Hematopoietic multipotent progenitor cell treated with erythropoietin and hydrocortisone succinate and interleukin-3 and kit ligand, for 6 days (in vitro differentiated cells): ENCODE results near the gene CLMN.
A peak's percentile ranks its signal among the peaks of the same experiment; 100 is the strongest.
"Not testable (repeated sequence)": the region's sequence is repeated elsewhere in the genome, so short reads cannot be mapped to it uniquely, and the experiment has no call there.

Source experiments
- DNase-seq: peaks from one replicate; pipeline ENCODE4 v3.0.0-alpha.2; 2015

Gene CLMN

DNA sequence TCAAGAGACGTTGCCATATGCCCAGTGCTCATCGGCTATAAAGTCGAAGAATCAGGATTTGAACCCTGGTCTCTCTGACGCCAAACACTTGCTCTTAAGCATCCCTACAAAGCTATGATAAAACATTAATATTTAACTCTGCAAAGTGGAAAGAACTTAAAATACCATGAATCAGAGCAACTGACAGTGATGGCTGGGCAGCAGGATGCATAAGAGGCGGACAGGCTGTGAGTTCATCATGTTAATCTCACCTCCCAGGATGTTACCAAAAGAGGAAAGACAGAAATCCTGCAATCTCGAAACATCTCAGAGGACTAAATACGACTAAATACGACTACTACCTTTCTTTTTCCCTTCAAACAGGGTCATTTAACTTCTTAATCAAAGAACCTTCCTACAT lies 168.1 kb downstream of the CLMN start:
- no peak for DNase-seq

DNA sequence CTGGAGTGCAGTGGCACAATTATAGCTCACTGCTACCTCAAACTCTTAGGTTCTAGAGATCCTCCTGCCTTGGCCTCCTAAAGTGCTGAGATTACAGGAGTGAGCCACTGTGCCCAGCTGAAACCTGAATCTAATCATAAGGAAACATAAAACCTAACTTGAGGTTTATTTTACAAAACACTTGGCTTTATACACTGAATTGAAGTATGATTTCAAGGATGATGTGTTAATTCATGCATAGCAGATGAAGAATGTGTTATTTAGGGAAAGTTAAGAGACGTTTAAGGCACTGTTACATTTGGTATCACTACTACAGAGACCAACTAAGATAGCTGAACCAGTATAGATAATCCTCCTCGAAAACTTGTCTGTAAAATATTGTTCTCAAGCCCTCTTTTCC lies 168.8 kb downstream of the CLMN start:
- no peak for DNase-seq

DNA sequence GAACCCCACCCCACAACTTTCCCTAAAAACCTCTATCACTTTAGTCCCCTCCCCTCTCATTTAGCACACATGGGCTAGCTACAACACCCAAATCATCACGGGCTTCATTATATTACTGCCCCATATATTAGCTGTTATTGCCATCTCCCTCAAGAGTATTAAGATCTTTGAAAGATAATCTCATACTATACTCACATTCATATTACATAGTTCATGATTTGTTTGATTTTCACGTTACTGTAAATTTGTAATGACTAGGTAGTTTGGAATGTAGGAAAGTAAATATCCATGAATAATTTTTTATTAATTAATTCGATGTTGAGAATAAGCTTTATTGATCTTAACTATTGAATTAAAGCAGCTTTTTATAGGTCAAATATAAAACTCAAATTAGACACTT lies 170.3 kb downstream of the CLMN start:
- DNase-seq = no peak

DNA sequence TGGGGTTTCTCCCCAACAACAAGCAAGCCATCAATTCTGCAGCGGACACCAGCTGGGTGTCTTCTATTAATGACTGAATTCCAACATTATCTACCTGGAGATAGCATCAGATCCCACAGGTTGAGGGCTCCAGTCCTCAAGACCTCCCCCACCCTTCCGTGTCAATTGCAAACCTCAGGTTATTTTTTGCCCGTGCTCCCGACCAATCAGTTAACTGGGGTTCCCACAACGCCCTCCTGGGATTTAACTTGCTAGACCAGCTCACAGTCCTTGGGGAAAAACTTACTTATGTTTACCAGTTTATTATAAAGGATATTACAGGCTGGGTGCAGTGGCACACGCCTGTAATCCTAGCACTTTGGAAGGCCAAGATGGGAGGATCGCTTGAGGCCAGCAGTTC lies 172.1 kb downstream of the CLMN start:
- no peak for DNase-seq

DNA sequence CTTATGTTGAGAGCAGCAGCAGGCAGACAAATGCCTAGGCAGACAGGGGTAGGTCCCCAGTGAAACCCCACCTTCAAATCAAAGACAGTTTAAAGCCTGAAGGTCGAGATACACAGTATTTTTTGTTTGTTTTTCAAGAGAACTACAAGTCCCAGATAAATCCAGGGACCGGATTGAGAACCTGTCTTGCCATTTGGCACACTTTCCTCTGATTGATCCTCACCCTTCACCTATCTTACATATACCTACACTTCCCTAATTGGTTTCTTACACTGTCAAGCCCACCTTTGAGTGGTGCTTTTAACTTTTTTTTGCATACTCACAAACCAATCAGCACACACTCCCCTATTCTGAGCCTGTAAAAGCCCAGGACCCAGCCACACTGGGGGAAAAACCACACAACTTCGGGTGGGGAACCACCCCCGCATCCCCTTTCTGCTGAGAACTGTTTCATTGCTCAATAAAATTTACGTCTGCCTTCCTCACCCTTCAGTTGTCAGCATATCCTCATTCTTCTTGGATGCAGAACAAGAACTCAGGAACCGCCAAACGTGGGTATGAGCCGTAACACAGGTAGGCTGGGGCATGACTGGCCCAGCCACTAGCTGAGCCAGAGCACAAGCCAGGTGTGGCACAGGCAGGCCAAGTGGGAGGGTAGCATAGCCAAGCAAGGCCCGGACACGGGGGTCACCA lies 173.5 kb downstream of the CLMN start:
- DNase-seq = no peak

DNA sequence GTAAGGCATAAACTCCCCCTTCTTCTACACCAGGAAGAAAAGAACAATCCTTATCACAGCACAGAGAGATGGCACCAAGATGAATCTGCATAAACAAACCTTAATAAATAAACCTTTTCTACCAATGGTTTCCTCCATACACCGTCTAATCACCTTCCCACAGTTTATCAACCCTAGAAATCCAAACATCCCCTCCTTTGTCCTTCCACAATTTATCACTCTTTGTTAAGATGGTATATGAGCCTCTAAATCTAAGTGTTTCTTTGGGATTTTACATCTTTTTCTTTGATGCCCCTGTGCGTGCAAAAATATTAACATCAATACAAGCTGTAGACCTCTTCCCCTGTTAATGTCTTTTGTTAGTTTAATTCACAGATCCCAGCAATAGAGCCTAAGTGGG lies 174.9 kb downstream of the CLMN start:
- DNase-seq = no peak

DNA sequence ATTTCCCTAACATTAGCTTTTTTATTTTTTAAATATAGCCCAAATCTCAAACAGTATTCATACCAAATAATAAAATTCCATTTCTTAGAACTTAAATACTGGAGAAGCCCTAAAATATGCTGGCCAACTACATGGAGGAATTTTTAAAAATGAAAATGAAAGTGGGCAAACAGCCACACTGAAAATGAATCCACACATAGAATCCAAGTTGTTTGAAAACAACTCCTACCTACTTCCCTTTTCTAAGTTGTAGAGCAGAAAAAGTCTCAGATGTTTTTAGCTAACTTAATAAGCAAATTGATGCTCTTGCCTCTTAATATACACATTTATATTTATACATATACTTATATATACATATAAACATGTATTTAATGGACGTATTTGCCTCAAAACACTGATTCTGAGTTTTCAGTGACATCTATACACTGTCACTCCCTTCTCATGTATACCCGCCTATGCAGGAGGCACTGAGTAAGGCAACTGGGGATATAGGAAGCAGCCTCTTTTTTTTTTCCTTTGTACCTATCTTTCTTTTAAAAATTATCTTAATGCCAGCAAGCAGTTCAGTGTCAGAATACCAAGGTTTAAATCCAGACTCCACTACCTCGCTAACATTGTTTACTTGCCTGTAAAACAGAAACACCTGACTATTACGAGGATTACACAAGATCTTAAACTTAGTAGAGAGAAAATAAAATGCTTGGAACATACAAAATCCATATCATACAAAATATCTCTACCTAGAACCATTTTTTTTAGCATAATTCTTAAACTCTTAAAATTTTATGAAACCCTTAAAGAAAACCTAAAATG lies 175.7 kb downstream of the CLMN start:
- DNase-seq = peak; percentile 32

DNA sequence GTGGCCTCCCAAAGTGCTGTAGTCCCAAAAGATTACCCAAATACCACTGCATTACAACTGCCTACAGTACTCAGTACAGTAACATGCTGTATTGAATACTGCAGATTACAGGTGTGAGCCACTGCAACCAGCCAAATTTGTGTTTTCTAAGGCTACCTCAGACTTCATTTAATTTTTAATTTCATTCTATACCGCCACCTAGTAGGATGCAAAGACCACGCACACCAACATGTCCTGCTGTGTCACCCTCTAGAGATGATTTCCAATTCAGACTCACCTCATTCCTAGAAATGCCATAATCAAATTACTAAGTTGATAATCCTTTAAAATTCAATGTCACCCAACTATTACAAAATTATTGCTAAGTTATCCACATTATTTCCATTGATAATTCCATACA lies 177.5 kb downstream of the CLMN start:
- no peak for DNase-seq

DNA sequence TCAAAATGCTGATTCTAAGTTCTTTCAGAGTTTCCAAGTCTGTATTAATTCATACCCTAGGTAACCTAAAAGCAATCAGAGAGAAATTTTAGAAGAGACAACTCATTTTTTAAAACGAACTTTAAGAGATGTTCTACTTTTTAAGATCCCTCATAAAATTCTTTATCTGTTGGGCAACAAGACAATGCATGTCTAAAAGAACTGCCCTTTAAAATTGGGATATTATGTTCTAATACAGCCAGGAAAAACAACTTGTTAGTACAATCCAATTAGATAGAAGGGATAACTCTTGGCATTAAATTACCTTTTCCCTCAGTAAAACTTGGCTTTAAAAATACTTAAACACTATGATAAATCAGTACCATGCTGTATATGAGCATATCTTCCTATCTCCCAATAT lies 178.0 kb downstream of the CLMN start:
- DNase-seq = no peak

DNA sequence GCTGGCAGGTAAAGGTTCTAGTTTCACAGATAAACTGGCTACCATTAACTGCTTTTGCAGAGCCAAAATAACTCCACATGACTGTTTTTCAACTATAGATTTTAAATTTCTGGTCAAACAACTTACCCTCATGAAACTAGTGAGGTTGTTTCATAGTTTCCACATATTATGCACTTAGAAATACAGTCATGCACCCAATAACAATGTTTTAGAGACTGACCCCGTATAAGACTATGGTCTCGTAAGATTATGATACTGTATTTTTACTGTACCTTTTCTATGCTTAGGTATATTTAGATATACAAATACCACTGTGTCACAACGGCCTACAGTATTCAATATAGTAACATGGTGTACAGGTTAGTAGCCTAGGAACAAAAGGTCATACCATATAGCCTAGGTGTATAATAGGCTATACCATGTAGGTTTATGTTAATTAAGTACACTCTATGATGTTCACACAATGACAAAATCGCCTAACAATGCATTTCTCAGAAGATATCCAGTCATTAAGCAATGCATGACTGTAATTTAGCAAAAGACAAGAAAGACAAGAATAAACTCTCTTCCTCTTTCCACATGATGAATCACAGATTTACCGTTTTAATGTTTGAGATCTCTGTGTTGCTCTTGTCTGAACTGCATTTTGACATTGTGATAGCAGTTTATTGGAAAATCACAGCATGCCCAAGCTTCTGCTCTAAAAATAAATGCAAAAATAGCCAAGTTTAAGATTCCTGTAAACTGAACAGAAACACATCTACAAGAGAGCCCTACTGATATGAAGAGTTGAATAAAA lies 179.4 kb downstream of the CLMN start:
- no peak for DNase-seq

DNA sequence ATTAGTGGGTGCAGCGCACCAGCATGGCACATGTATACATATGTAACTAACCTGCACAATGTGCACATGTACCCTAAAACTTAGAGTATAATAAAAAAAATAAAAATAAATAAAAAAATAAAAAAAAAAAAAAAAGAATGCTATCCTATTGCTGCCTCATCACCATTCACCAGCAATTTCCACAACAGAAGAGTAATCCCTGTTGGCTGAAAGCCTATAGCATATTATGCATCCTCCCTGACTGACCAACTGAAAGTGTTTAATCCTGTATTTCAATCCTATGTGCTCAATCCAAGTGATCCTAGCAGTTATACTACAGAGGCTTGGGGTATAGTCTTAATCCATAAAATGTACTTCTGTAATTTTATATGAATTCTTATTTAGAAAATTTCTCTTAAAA lies 180.8 kb downstream of the CLMN start:
- no peak for DNase-seq

DNA sequence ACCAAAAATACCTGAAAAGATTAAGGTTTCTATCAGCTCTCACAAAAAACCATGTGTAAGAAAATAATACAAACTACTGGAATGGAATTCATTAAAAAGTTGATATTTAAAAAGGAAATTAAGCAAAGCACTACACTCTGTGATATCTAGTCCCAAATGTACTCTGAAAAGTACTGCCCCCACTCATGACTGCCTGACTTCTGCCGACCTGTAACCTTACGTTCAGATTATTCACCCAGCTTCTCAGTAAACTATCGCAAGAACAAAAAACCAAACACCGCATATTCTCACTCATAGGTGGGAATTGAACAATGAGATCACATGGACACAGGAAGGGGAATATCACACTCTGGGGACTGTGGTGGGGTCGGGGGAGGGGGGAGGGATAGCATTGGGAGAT lies 181.3 kb downstream of the CLMN start:
- not testable (repeated sequence) for DNase-seq

DNA sequence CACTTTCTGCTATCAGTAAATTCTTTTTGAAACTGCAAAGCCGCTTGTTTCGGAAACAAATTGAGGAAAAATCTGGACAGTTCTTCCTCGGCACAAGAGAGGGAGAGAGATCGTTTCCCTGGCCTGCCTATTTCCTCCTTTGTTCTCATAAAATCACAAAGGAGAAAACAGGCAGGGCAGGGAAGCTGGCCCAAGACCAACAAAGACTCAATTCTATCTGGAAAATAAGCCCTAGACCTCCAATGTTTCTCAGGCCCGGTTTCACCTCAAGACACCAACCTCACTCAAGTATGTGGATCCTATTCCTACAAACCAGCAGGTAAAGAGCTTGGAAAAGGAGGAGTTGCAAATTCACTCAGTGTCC lies 181.9 kb downstream of the CLMN start:
- DNase-seq = no peak

DNA sequence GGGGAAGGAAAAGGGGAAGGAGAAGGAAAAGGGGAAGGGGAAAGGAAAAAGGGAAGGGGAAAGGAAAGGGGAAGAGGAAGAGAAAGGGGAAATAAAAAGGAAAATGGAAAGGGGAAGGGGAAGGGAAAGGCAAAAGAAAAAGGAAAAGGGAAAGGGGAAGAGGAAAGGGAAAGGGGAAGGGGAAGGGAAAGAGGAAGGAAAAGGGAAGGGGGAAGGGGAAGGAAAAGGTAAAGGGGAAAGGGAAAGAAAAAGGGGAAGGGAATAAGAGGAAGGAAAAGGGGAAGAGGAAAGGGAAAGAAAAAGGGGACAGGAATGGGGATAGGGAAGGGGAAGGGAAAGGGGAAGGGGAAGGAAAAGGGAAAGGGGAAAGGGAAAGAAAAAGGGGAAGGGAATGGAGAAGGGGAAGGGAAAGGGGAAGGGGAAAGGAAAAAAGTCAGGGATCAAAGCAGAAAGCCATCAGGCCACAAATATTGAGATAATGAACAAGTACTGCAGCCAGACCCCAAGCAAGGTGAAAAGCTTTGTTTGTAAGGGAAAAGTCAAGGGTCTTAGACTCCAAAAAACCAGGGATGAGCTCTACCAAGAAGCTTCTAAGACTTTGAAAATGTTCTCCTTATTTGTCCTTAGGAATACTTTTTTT lies 182.4 kb downstream of the CLMN start:
- DNase-seq = no peak

DNA sequence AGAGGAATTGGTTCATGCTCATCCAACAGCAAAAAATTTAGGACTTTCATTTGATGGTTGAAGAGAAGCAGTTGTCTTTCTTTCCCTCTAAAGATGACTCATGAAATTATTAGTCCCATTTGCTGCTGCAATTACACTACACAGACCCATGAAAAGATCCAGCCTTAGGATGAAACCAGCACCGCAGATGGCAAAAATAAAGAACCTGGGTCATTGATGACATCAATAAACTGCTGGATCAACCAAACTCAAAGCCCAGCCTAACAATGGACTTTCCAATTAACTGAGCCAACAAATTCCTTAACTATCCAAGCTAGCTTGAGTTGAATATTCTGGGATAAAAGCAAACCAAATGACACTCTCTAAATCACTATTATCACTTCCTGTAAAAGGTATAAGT lies 183.1 kb downstream of the CLMN start:
- no peak for DNase-seq

DNA sequence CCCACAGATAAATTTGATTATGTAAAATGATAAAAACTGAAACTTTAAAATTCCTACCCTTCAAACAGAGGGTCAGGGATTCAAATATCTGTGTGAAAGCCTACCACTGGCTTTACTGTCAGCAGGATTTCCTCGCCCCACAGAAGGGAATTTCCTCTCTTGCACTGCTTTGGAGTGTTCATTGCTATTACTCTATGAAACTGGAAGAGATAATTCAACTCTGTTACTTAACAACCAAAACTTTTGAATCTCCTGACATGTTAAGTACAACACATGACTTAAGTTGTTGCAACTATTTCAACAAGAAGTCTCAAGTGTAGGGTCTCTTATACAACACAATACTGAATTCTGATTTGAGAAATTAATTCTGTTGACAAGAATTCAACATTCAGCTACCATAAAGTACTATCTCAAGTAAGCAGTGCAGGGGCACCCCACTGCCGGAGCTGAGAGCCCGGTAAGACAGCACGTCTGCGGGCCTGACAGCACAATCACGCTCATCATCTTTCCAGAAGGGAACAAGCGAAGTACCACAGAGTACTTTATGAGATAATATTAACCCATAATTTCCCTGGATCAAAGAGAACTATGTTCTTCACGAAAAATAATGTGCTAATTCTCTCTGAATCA lies 185.3 kb downstream of the CLMN start:
- DNase-seq = no peak

DNA sequence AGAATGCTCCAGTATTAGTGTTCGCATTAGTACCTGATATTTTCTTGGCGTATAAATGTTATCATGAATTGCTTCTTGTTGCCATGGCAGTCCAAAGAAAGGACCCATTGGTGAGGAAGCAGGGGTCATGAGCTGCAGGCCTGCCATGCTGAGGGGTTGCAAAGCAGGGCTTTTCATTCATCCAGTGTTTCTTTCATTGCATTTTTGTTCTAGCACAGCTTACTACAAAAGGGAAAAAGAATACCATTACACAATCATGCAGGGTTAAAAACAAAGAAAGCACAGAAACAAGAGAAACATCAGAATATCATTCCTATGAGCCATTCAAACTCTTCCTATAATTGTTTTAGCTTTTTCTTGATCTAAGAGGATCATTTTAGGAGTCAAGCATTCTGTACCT lies 186.4 kb downstream of the CLMN start:
- DNase-seq = no peak

DNA sequence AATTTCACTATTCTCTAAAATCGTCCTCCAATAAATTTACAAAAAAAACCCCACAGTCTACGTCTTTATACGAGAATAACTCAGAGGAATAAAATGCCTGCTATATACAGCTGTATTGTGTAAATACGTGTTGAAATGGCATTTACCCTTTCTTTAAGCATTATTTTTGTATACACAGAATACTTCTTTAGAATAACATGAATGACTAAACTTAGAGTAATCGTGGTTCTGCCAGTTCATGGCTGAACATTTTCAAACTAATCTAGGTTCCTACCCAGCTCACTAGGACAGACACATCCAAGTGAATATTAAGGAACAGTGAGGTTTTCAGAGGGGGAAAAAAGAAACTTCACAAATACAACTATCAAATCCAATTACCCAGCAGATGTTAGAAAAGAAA lies 186.9 kb downstream of the CLMN start:
- DNase-seq = no peak
